Measurements from ENCODE around the gene PCYT1A. TPM values are rescaled to one million over a fixed set of nuclear protein-coding genes. Genes with fewer than 3 reads are reported as not detected.

PCYT1A gene
- total RNA-seq, 1 experiment from 2014 or later: 96.8 TPM

DNA sequence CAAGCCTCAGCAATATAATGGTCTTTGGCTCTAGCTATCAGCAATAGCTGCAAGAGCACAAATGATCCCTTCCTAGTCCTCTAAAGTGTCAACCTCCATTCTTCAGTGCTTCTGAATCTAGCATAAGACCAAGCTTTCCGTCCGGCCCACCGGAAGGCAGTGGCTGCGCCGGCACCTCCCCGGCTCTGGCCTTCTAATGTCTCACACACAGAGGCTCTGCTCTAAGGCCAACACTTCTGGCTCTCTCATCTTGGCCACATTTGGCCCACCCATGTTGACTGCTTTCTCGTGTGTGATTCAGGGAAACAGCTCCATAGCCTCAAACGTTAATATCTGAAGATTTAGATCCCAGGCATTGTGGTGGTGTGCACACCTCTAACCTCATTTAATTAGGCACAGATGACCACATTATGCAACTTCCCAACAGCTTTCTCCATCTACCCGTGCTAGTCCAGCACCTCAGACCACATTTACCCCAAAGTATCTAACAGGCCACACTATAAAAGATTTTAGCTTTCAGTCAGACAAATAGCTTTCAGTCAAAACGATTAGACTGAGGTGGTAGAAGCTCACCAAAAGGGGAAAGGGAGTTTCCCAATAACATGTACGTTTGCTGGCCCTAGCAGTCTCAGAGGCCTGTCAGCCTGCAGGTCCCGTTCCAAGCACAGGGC, 51.9 kb downstream of the PCYT1A start:
- BruUV-seq (replicated peaks): no TSS peak
- H3K27ac ChIP-seq (ENCODE audit: low read length): no peak overlapping the region
- intact Hi-C loops (cut with micrococcal nuclease; ENCODE audit: unreplicated experiment): no loop called here
- H3K36me3 ChIP-seq (ENCODE audit: control insufficient read depth, insufficient read depth, low read length): peaks cover 17% of the 10 kb centered on the region
- no peaks in the 10 kb centered on the region for H3K4me1 ChIP-seq (ENCODE audit: control insufficient read depth, insufficient read depth, low read length)
- ChIA-PET POLR2A (interaction anchor here (0.6 kb wide), 2 partner anchors 46 to 79 kb away, joined by 3 read pairs; no protein-coding TSS in a partner anchor), CTCF (no interaction called here)
- H3K4me3 ChIP-seq (ENCODE audit: low read depth in 2 of 2, low read length in 2 of 2): no peak overlapping the region
- no peaks in the 10 kb centered on the region for H3K9me3 ChIP-seq (ENCODE audit: control insufficient read depth, insufficient read depth, low read depth, low read length)
- no peak for ATAC-seq
- H3K27me3 ChIP-seq (ENCODE audit: control insufficient read depth, insufficient read depth, low read length): no peaks in the 10 kb centered on the region
- no peak for DNase-seq (ENCODE audit: low read depth, low spot score)
- in situ Hi-C loops (cut with HindIII; ENCODE audit: low pct_unique_long_range_greater_than_20kb, low sequenced_read_pairs): no loop called here
- TF ChIP-seq SIN3A (IDR thresholded peaks at IDR 0.05; ENCODE audit: borderline replicate concordance, insufficient read depth, low read depth, low read length) (no peak), TCF7L2 (IDR thresholded peaks at IDR 0.05; ENCODE audit: low read depth, low read length) (no peak), POLR2AphosphoS5 (IDR thresholded peaks at IDR 0.05; ENCODE audit: low read depth, low read length) (no peak)
- TF ChIP-seq, protein P1, sequence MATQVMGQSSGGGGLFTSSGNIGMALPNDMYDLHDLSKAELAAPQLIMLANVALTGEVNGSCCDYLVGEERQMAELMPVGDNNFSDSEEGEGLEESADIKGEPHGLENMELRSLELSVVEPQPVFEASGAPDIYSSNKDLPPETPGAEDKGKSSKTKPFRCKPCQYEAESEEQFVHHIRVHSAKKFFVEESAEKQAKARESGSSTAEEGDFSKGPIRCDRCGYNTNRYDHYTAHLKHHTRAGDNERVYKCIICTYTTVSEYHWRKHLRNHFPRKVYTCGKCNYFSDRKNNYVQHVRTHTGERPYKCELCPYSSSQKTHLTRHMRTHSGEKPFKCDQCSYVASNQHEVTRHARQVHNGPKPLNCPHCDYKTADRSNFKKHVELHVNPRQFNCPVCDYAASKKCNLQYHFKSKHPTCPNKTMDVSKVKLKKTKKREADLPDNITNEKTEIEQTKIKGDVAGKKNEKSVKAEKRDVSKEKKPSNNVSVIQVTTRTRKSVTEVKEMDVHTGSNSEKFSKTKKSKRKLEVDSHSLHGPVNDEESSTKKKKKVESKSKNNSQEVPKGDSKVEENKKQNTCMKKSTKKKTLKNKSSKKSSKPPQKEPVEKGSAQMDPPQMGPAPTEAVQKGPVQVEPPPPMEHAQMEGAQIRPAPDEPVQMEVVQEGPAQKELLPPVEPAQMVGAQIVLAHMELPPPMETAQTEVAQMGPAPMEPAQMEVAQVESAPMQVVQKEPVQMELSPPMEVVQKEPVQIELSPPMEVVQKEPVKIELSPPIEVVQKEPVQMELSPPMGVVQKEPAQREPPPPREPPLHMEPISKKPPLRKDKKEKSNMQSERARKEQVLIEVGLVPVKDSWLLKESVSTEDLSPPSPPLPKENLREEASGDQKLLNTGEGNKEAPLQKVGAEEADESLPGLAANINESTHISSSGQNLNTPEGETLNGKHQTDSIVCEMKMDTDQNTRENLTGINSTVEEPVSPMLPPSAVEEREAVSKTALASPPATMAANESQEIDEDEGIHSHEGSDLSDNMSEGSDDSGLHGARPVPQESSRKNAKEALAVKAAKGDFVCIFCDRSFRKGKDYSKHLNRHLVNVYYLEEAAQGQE (IDR thresholded peaks at IDR 0.05; ENCODE audit: insufficient read depth in 1 of 2, low read depth in 2 of 2, low read length in 1 of 2): no peak
- TF ChIP-seq, protein P2, sequence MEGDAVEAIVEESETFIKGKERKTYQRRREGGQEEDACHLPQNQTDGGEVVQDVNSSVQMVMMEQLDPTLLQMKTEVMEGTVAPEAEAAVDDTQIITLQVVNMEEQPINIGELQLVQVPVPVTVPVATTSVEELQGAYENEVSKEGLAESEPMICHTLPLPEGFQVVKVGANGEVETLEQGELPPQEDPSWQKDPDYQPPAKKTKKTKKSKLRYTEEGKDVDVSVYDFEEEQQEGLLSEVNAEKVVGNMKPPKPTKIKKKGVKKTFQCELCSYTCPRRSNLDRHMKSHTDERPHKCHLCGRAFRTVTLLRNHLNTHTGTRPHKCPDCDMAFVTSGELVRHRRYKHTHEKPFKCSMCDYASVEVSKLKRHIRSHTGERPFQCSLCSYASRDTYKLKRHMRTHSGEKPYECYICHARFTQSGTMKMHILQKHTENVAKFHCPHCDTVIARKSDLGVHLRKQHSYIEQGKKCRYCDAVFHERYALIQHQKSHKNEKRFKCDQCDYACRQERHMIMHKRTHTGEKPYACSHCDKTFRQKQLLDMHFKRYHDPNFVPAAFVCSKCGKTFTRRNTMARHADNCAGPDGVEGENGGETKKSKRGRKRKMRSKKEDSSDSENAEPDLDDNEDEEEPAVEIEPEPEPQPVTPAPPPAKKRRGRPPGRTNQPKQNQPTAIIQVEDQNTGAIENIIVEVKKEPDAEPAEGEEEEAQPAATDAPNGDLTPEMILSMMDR (IDR thresholded peaks at IDR 0.05): no peak

DNA sequence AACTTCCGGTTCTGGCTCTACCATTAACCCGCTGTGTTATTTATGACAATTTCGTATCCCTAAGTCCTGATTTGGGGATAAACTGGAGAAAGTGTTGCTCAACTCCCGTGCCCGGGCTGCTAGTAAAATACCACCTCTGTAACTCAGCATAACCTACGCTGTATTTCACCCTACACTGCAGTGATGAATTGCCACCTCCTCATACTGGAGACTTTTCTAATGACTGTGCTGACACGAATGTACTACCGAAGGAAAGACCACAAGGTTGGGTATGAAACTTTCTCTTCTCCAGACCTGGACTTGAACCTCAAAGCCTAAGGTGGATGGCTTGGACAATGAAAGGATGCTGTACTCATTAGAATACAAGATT, 54.7 kb downstream of the PCYT1A start:
- no TSS peak for BruUV-seq (replicated peaks)
- Histone ChIP-seq H3K4me1 (ENCODE audit: control insufficient read depth, insufficient read depth, low read length) (no peaks in the 10 kb centered on the region), H3K9me3 (ENCODE audit: control insufficient read depth, insufficient read depth, low read depth, low read length) (no peaks in the 10 kb centered on the region), H3K4me3 (ENCODE audit: low read depth in 2 of 2, low read length in 2 of 2) (no peak overlapping the region), H3K27me3 (ENCODE audit: control insufficient read depth, insufficient read depth, low read length) (no peaks in the 10 kb centered on the region), H3K36me3 (ENCODE audit: control insufficient read depth, insufficient read depth, low read length) (peaks cover 4% of the 10 kb centered on the region; the same call in 1 of the 2 replicates), H3K27ac (ENCODE audit: low read length) (no peak overlapping the region)
- ATAC-seq: no peak
- TF ChIP-seq SIN3A (IDR thresholded peaks at IDR 0.05; ENCODE audit: borderline replicate concordance, insufficient read depth, low read depth, low read length) (no peak), POLR2AphosphoS5 (IDR thresholded peaks at IDR 0.05; ENCODE audit: low read depth, low read length) (no peak), TCF7L2 (IDR thresholded peaks at IDR 0.05; ENCODE audit: low read depth, low read length) (no peak)
- TF ChIP-seq, protein P1 (IDR thresholded peaks at IDR 0.05; ENCODE audit: insufficient read depth in 1 of 2, low read depth in 2 of 2, low read length in 1 of 2): no peak
- TF ChIP-seq, protein P2 (IDR thresholded peaks at IDR 0.05): no peak
- ChIA-PET CTCF (interaction anchor here (0.6 kb wide), 1 partner anchor 12 kb away, joined by 3 read pairs; no protein-coding TSS in a partner anchor), POLR2A (no interaction called here)
- in situ Hi-C loops (cut with HindIII; ENCODE audit: low pct_unique_long_range_greater_than_20kb, low sequenced_read_pairs) (no loop called here), intact Hi-C loops (cut with micrococcal nuclease; ENCODE audit: unreplicated experiment) (no loop called here)
- DNase-seq (ENCODE audit: low read depth, low spot score): no peak
